Cerebellar cortex (tissue), 1 donor: Measurements from ENCODE around the gene ALKBH7.
"Not testable (repeated sequence)": the region's sequence is repeated elsewhere in the genome, so short reads cannot be mapped to it uniquely, and the experiment has no call there.

ENCODE experiments used
- DNase-seq: peaks from one replicate; pipeline ENCODE4 v3.0.0-alpha.2; 2015; ENCODE audit warnings: low spot score

Gene ALKBH7

DNA sequence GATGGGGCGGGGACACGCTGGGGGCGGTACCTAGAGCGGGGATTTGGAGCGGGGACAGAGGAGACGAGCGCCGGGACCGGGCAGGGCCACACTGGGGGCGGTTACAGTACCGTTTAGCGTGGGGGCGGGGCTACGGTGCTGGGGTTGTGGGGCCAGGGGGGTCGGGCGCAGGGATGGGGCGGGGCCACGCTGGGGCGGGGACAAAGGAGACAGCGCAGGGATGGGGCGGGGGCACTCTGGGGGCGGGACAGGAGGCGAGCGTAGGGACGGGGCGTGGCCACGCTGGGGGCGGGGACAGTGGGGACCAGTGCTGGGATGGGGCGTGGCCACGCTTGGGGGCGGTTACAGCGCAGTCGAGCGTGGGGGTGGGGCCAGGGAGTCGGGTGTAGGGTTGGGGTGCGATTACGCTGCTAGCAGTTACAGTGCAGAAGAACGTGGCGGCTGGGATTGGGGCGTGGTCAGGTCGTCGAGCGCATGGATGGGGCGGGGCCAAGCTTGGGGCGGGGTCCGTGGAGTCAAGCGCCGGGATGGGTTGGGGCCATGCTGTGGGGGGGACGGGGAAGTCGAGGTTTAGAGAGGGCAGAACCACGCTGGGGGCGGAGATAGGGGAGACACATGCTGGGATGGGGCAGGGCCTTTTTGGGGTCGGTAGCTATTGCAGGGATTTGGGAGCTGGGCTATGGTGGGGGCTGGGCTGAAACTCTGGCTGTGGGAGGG, 660 bp downstream of the ALKBH7 start:
- DNase-seq, result peak; percentile 98

DNA sequence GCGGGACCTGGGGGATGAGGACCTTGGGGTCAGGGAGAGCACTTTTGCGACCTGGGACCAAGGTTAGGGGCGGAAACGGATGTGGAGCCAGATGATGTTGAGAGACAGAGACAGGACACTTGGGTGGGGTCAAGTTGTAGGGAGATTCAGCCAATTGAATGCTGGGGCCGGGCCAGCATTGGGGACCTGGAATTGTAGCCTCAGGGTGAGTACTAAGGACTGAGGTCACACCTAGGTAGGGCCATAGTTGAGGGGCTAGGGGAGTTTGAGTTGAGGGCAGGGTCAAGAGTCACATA, 1.2 kb downstream of the ALKBH7 start:
- DNase-seq, result no peak

DNA sequence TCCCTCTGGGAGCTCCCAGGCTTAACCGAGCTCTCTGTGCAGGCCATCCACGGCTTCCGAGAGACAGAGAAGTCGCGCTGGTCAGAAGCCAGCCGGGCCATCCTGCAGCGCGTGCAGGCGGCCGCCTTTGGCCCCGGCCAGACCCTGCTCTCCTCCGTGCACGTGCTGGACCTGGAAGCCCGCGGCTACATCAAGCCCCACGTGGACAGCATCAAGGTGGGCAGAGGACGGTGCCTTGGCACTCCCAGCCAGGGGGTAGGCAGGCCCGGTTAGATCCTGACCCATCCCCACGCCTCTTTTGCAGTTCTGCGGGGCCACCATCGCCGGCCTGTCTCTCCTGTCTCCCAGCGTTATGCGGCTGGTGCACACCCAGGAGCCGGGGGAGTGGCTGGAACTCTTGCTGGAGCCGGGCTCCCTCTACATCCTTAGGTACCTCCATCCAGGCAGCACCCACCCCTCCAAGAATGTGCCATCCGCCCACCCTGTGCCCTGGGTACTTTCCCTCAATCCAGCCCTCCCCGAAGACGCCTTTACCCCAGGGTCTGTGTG, 1.6 kb downstream of the ALKBH7 start:
- peak; percentile 50 for DNase-seq

DNA sequence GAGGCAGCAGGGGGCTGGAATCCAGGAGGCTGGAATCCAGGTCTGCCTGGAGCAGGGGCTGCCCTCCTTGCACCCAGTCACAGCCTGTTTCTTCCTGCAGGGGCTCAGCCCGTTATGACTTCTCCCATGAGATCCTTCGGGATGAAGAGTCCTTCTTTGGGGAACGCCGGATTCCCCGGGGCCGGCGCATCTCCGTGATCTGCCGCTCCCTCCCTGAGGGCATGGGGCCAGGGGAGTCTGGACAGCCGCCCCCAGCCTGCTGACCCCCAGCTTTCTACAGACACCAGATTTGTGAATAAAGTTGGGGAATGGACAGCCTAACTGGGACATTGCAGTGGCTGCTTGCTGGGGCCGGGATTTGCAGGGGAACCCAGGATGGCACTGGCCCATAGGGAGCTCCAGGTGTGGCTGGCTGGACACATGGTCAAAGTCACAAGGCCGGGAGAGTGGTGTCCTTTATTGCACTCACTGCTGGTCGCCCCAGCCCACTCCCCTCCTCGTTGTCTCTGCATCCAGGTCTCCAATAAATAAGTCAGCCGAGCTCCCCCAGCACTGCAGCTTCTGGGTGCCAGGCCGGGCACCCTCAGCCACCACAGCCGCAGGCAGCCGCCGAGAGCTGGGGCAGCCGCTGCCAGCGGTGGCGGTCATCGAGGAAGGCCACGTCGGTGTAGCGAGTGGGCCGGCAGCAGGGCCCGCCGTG, 2.3 kb downstream of the ALKBH7 start:
- DNase-seq, result no peak

DNA sequence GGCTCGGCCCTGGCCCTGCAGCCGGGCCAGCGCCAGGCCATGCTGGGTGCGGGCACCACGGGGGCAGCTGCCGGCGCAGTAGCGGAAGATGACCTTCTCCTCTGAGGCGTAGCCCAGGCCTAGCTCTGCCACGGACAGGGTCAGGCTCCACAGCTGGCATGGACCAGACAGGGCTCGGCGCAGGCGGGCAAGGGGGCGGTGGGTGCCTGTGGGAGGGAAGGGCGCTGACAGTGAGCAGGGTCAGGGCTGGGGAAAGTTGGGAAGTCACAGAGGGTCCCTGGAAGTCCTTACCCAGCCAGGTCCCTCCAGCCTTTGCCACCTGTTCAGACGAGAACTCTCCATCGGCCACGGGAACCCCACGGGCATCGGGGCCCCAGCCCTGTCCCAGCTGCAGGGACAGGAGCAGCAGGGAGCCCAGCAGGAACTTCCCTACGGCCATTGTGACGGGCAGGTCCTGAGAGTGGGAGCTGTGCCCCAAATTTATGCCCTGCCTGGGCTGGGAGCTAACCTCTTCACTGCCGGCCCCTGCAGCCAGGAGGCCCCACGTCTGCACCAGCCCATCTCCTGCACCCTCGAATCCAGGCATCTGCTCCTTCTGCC, 2.9 kb downstream of the ALKBH7 start, which contains the start of gene PSPN:
Gene PSPN (minus strand): TSS at position 523 of the 600 bp plus-strand sequence. CDS start 84 bp downstream, at position 439.
- no peak for DNase-seq

DNA sequence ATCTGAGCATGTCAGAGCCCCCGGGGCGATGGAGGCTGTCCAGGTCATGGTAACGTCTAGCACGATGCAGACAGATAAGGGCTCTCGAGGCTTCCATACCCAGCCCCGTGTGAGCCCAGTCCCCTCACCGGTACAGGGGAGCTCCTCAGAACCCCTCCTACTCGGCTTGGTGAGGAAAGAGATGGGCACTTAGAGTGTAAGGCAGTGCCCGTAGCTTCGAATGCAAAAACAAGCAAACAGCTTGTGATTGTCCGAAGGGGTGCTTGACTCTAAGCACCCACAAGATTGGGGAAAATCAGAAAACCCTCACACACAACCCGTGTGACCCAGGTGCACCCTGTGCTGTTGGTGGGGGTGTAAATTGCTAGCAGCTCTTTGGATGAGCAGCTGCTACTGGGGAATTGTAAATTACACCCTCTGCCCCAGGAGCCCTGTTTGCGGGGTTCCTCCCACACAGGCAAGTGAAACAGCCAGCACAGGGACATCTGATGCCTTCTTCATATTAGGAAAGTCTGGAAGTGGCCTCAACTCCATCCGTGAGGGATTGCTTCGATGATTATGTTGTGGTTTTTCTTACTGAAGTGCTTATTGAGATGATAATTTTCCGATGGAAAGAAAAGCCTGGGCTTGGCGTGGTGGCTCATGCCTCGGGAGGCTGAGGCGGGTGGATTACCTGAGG, 4.1 kb downstream of the ALKBH7 start:
- DNase-seq, result no peak

DNA sequence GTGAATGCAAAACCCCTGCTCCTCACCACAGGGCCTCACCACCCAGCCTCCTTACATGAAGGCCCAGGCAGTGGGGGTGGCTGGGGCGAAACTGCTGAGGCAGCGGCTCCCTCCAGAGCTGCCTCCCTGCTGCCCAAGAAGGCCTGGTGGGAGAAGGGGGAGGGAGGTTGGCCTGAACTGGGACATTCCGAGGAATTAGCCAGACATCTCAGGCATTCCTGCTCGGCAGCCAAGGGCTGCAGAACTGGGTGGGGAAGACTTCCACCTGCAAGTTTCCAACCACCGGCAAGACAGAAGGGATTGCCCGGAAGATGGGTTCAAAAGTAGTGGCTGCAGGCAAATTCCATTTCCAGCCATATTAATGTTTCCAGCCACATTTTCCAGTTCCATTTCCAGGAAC, 5.4 kb downstream of the ALKBH7 start:
- DNase-seq, result peak; percentile 75

DNA sequence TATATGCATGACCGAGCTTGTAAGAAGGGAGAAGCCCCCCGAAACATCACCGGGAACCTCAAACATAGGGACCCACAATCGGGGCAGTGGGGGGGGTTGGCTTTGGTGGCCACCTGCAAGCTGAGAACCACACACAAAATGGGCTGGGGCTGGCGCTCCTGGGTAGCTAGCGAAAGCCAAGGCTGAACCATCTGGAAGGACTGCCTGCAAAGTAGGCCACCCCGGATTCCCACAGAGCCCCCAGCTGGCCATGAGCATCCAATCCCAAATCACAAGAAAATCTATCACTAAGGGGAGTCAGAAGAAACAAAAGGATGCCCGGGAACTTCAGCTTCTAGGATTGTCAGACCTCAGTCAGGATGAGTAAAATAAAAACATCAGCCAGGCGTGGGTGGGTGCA, 5.9 kb downstream of the ALKBH7 start:
- DNase-seq, result peak; percentile 95

DNA sequence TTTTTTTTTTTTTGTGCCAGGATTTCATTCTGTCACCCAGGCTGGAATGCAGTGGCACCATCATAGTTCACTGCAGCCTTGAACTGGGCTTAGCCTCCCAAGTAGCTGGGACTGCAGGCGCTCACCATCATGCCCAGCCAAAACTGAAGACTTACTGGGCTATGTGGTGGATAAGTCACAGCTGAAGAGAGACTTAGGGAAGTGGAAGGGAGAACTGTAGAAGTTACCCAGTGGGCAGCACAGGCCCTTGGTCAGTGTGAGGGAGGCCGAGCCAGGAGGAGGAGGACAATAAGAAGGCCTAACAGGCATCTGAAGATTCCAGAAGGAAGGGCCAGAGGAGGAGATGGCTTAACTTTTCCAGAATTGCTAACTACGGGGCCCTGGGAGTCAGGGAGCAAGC, 7.2 kb downstream of the ALKBH7 start:
- no peak for DNase-seq

DNA sequence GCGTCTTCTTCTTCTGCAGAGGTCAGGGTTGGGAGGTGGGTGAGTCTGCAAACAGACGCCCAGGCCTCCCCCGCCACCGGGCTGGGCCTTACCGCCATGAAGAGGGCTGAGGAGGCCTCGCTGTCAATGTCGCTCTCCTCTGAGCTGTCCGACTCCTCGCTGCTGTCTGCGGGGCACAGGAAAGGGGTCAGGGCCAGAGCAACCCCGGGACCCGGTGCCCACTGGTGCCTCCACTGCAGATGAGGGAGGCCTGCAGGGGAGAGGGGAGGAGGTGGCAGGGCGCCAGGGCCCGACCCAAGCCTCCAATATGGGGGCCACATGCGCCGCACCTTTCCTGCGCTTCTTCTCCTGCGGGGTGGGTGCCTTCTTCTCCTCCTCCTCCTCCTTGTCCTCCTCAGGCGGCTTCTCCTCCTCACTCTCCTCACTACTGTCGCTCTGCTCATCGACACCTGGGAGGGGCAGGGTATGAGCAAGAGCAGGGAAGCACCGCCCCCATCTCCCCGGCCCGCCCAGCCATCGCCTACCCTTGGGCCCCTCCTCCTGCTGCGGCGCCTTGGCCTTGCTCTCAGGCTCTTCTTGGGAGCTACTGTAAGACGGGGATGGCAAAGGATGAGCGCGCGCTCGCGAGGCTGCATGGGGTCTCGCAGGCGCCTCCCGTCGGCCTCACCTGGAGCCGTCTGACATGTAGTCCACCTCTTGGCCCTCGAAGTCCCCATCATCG, 8.6 kb downstream of the ALKBH7 start:
- DNase-seq, result no peak

DNA sequence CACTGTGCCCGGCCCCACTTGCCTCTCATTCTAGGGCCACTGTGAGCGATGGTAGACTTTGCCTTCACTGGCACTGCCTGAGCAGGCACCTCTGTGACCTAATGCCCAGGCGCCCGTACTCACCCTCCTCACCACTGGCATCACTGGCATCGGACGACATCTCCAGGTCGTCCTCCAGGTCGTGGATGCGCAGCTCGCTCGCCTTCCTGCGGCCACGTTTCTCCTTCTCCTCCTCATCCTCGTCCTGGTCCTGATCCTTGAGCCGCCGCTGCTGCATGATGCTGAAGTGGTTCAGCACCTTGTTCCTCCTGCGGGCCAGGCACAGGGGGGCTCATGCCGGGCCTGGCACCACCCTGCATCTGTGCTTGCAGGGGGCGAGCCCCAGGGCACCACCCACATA, 10.6 kb downstream of the ALKBH7 start:
- DNase-seq, result no peak

DNA sequence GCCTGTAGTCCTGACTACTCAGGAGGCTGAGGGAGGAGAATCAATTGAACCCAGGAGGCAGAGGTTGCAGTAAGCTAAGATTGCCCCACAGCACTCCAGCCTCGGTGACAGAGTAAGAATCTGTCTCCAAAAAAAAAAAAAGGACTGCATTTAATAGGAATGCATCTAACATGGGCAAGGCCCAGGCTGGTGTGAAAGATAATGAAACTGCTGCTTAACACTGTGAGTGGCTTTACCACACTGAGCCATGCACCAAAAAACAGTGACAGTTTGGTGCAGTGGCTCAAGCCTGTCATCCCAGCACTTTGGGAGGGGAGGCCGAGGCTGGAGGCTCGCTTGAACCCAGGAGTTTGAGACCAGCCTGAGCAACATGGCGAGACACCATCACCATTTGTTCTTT, 11.8 kb downstream of the ALKBH7 start:
- no peak for DNase-seq

DNA sequence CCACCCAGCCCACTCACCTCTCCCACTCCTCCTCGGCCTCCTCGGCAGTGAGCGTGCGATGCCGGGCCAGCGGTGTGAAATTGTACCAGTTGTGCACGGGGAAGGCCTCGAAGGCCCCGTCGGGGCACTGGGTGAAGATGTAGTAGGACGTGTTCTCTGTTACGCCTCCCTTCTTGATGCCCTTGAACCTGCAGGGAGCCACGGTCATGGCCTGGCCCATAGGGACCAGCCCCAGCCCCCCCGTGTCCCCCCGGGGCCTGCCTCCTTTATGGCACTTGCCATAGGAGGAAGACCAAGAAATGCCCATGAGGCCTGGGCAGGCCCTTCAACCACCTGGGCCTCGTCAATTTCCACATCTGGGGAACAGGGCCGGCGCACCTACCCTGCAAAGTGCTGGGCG, 14.8 kb downstream of the ALKBH7 start:
- no peak for DNase-seq

DNA sequence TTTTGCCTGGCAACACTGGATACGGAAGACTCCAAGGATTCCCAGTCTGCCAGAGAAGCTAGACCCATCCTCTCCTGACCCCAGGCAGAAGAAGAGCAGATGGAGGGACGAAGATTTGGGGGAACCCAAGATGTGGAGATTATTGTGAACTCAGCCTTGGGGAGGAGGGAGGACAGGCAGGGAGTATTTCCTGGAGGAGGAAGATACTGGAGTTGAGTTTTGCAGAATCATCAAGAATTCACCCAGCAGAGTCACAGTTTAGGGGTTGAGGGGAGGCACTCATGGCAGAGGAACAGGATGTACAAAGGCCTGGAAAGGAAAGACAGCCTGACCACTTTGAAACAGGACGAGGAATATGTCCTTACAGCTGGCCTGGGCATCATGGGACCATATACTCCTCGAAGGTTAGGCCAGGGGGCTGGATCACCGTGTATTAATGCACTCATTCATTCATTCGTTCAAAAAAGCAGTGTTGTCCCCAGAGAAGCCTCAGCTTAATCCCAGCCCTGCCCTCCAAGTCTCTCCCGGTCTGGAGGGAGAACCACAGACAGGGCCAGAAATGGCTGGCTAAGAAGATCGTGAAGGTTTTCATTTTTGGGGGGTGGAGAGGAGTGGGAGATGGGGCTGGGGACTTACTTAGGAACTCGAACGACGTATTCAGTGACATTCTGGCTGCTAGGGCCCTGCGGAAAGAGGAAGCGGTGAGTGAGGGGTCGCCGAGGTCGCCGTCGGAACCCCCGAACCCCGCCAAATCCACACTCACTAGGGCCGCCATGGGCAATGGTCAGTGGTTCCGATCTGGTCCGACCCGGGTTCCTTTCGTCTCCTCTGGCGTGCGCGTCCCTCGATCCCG, 19.9 kb downstream of the ALKBH7 start:
- DNase-seq, result no peak

DNA sequence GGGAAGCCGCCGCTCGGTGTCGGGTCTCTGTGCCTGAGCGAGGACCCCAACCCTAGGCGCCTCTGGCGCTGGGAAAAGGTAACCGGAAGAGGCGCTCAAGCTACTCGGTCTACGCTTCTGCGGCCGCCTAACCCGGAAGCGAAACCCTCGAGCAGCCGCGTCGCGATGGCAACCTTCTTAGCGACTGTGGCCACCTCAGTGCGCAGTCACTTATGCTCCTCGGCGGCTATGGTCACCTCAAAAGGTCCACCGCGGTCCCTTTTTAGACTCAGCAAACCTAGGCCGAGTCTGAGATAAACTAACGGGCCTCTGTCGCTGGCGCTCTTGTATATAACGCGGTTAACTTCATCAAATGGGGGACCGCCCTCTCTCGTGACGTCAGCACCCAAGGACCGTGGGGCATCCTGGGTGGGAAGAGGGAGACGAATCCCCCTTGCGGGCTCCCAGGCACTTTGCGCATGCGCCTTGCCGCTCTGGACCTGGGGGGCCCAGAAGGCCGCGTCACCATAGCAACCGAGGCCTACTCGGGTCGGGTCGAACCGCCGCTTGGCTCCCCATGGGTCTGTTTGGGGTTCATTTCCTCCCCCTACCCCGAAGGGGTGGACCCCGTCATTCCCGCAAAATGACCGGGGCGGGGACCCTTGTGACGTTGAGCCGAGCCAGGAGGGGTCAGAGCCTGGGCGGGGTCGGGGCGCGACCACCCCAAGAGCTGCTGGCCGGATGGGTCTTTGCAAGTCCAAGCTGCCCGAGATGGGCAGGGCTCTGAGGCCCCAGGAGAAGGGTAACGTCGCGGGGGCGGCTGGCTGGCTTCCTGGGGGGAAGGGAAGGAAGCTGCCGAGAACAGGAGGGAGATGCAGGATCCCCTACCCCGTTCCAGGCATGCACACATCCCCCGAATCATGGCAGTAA, 20.7 kb downstream of the ALKBH7 start, which contains the start of gene GTF2F1:
Gene GTF2F1 (minus strand): TSS at position 91 of the 909 bp plus-strand sequence. CDS start 169 bp downstream, outside the sequence.
- peak; percentile 98 for DNase-seq

DNA sequence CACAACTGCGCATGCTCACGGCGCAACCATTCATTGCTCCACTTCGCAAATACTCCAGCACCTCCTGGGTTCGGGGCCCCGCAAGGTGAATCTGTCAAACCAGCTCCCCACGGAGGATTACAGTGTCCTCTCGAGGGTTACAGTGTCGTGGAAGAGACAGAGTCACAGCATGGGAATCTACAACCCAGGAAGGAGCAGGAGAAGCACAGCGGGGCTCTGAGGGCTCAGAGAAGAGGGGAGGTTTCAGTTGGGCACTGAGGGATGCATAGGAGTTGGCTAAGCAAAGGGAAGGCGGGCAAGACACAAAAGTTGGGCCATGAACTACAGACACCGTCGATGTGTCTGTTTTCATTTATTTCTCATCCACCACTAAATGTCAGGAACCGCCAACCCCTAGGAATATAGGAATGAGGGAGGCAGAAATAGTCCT, 21.4 kb downstream of the ALKBH7 start:
- DNase-seq, result no peak

DNA sequence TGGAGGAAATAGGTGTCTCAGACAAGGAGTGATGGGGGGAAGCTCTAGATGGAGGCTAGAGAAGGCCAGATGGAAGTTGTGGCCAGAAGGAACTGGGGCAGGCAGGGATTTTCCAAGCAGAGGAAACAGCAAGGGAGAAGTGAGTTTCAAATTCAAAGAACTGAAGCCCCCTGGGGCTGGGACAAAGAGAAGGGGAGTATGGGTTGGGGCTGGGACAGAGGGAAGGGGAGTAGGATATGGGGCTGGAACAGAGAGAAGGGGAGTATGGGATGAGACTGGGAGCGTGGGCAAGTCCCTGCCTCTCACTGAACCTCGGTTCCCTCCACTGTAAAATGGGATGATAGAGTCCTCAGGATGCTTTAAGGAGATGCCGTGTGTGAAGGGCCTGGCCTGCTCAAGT, 22.2 kb downstream of the ALKBH7 start:
- DNase-seq, result no peak

DNA sequence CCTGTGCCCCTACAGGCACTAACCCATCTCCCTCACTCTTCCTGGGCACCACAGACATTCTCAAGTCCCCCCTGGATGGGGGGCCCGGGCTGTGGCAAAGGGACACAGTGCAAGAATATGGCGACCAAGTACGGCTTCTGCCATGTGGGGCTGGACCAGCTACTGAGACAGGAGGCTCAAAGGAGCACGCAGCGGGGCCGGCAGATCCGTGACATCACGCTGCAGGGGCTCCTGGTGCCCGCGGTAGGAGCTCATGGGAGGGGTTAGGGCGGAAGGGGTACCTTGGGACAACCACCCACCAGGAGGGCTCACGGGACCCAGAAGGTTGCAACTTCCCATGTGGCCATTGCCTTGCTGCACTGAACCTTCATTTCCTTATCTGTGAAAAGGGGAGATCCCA, 23.7 kb downstream of the ALKBH7 start:
- DNase-seq, result no peak

DNA sequence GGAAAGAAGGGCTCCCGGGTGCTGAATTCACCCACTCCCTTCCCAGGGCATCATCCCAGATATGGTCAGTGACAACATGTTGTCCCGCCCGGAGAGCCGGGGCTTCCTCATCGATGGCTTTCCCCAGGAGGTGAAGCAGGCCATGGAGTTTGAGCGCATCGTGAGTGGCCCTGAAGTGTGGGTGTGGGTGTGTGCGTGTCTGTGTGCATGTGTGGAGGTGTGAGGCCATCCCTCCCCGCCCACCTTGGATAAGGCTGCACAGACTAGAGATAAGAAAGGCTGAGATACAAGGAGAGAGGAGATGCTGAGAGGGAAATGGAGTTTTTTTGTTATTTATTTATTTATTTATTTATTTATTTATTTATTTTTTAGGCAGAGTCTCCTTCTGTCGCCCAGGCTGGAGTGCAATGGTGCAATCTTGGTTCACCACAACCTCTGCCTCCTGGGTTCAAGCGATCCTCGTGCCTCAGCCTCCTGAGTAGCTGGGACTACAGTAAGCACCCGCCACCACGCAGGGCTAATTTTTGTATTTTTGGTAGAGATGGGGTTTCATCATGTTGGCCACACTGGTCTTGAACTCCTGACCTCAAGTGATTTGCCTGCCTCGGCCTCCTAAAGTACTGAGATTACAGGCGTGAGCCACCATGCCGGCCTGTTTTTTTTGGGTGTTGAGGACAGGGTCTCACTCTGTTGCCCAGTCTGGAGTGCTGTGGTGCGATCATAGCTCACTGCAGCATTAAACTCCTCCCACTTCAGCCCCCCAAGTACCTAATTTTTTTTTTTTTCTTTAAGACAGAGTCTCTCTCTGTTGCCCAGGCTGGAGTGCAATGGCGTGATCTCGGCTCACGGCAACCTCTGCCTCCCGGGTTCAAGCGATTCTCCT, 27.7 kb downstream of the ALKBH7 start:
- DNase-seq, result not testable (repeated sequence)
